ENCODE results near the gene ZNF587. TPM values are rescaled to one million over a fixed set of nuclear protein-coding genes. Genes with fewer than 3 reads are reported as not detected.
"Not testable (repeated sequence)": the region's sequence is repeated elsewhere in the genome, so short reads cannot be mapped to it uniquely, and the experiment has no call there.

ZNF587 gene
- total and polyA plus RNA-seq, 2 of the 8 experiments (the other 6 are each of a cell fraction or from before 2014, with no cell fraction given), result 18.1 to 42.1 TPM

GRCh38 chr19:57838622-57839191 is 11.0 kb upstream of the ZNF587 start:
- FAIRE-seq; H3K4ac ChIP-seq (replicated peaks; ENCODE audit: insufficient read length, low read depth, low read length); H3K27me3 ChIP-seq (replicated peaks in 1 of 4; ENCODE audit: control insufficient read depth in 3 of 4, extremely low read depth in 1 of 4, insufficient read depth in 3 of 4, low read length in 3 of 4); H3K4me2 ChIP-seq (ENCODE audit: insufficient read depth in 1 of 2, low read depth in 2 of 2, low read length in 2 of 2); H2AK5ac ChIP-seq (ENCODE audit: low read depth, low read length); H2BK5ac ChIP-seq (ENCODE audit: low read depth, low read length); H3K23ac ChIP-seq (ENCODE audit: insufficient read length); H3K18ac ChIP-seq (ENCODE audit: extremely low read depth, low read length); H3K9me3 ChIP-seq (ENCODE audit: insufficient read depth in 2 of 2, low read depth in 1 of 2, low read length in 1 of 2); H3K4me1 ChIP-seq (replicated peaks in 1 of 4; ENCODE audit: control insufficient read depth in 3 of 4, insufficient read depth in 4 of 4, low read length in 3 of 4); DNase-seq (ENCODE audit: low read depth in 1 of 2, low spot score in 2 of 2); H4K91ac ChIP-seq (replicated peaks; ENCODE audit: insufficient read length, low read length); H2BK12ac ChIP-seq (ENCODE audit: low read depth, low read length); H3K14ac ChIP-seq (ENCODE audit: insufficient read length); H2BK15ac ChIP-seq (ENCODE audit: low read length); H3K23me2 ChIP-seq (ENCODE audit: low read depth, low read length); H4K8ac ChIP-seq (ENCODE audit: extremely low read depth, insufficient read depth, low read length); H3K27ac ChIP-seq (ENCODE audit: low read depth, low read length); CTCF ChIA-PET (ENCODE audit: partially characterized antibody); H3K9ac ChIP-seq (replicated peaks in 1 of 4; ENCODE audit: extremely low read depth in 1 of 4, low read depth in 3 of 4, low read length in 3 of 4); H3K4me3 ChIP-seq (ENCODE audit: extremely low read depth in 1 of 4, insufficient read depth in 2 of 4, low read depth in 3 of 4, low read length in 4 of 4); H3K56ac ChIP-seq (replicated peaks; ENCODE audit: insufficient read length, low read depth, low read length); H2BK20ac ChIP-seq (ENCODE audit: low read length); H2AFZ ChIP-seq (ENCODE audit: low read length); H4K5ac ChIP-seq (ENCODE audit: insufficient read length, low read depth, low read length); H3K79me1 ChIP-seq (ENCODE audit: low read depth, low read length); H2BK120ac ChIP-seq (replicated peaks; ENCODE audit: low read depth, low read length): not testable (repeated sequence)
- Histone ChIP-seq H3K36me3 (ENCODE audit: control insufficient read depth in 2 of 4, insufficient read depth in 4 of 4, low read length in 3 of 4) (peaks cover 12 to 43% (median 31%) of the 10 kb centered on the region in 4 experiments), H3K79me2 (ENCODE audit: control insufficient read depth in 1 of 2, insufficient read depth in 2 of 2, low read length in 2 of 2) (peaks cover 0 to 67% of the 10 kb centered on the region in 2 experiments; a peak in 3 of 4 replicates), H4K20me1 (replicated peaks in 1 of 2; ENCODE audit: control insufficient read depth in 1 of 2, insufficient read depth in 2 of 2, low read length in 2 of 2) (peaks cover 6 to 11% of the 10 kb centered on the region in 2 experiments)
- WGBS, 2 experiments (ENCODE audit: extremely low coverage in 1 of 2, insufficient coverage in 1 of 2, insufficient read length in 1 of 2, insufficient replicate concordance in 2 of 2, low coverage in 1 of 2, low lambda C conversion rate in 2 of 2, missing lambda C conversion rate in 1 of 2), result 92% methylated on average over 4 of the region's 5 CpGs; no CpG with 5 or more reads in 1 of the 2 experiments
- POLR2A ChIA-PET (ENCODE audit: partially characterized antibody), result interaction anchor here (1.4 kb wide), 1 partner anchor 8 kb away, joined by 4 read pairs; no protein-coding TSS in a partner anchor

Data from H1 (cell line).